ENCODE measurements around the gene MREG.

DNA sequence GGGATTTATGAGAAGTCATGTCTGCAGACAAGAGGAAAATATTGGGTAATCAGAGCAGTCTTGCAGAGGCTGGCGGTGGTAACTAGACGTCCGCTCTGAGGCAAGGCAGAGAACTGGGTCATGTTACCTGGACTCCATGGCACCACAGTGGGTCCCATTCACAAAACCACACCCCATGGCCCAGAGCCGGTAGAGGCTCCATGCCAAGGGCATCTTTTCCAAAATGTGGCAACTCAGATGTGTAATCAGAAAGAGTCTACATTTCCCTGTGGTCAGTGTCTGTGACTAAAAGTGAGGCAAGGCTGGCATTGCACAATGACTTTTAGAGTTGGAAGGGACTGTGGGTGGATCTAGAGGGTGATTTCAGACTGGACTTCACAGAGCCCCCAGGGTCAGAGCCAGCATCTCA is 113.1 kb downstream of the MREG start:
- no peak for TF ChIP-seq POLR2A (IDR thresholded peaks at IDR 0.05; ENCODE audit: low read length)
- no peak for TF ChIP-seq GATA1 (IDR thresholded peaks at IDR 0.05; ENCODE audit: low read depth, low read length)
